Measurements from ENCODE around the gene DNAJB12. TPM values are rescaled to one million over a fixed set of nuclear protein-coding genes. Genes with fewer than 3 reads are reported as not detected.

The DNAJB12 gene
- total and polyA plus RNA-seq, 10 donors = 13.6 to 55.4 (median 40.5) TPM

DNA sequence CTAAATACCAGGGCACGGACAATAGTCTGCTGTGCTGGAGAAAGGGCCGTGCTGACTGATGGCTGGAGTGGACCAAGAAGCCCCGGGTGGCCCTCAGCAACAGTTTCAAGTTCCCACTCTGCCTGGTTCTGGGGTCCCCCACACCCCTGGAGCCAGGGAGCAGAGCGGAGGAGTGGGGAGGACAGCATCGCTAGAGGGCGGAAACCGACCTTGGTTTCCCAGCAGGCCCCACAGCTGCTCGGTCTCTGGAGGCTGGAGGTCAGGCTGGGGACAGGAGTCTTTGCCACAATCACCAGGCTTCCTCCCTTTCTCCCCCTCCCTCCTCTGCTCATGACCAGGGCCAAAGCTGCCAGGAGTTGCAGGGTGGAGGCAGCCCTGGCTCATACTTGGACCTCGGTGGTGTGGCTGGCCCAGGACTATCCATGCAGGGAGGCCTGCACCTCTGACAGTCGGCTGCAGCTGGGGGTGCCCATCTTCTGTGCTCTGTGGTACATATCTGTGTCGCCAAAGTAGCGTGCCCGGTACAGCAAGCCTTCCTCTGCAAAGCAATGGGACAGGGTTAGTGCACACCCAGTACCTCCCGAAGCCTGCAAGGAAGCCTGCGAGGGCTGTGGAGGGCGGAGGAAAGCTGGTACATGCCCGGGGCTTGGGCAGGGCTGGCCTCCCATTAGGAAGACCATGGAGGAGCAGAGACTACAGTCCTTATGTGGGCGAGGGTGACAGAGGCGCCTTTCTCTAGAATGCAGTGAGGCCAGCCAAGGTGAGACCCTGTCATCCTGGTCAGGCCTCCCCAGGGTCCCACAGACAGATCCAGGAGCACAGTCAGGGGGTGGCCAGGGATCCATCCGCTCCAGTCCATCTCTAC lies 19.1 kb downstream of the DNAJB12 start:
- Histone ChIP-seq H3K4me3 (peak overlapping the region in 4 of 8 donors; percentile 2 to 57 (median 12)), H3K4me1 (peaks cover 69 to 82% (median 77%) of the 10 kb centered on the region in 6 donors), H3K27me3 (replicated peaks in 1 of 7) (no peaks in the 10 kb centered on the region), H3K36me3 (peaks cover 0 to 69% (median 27%) of the 10 kb centered on the region in 6 donors), H3K9me3 (no peaks in the 10 kb centered on the region), H3K27ac (peak overlapping the region; percentile 84 to 98 (median 95))
- WGBS, 5 donors = 27 to 37% (median 34%) methylated on average over 19 to 20 of the region's 20 CpGs
- intact Hi-C loops (cut with DNase I; ENCODE audit: low total_unique reads) = loop anchor here (2.0 to 5.0 kb wide), 2 partner anchors 211 to 288 kb away; no protein-coding TSS in a partner anchor
- no peak for TF ChIP-seq POLR2AphosphoS5 (IDR thresholded peaks at IDR 0.05)
- TF ChIP-seq, protein P1, sequence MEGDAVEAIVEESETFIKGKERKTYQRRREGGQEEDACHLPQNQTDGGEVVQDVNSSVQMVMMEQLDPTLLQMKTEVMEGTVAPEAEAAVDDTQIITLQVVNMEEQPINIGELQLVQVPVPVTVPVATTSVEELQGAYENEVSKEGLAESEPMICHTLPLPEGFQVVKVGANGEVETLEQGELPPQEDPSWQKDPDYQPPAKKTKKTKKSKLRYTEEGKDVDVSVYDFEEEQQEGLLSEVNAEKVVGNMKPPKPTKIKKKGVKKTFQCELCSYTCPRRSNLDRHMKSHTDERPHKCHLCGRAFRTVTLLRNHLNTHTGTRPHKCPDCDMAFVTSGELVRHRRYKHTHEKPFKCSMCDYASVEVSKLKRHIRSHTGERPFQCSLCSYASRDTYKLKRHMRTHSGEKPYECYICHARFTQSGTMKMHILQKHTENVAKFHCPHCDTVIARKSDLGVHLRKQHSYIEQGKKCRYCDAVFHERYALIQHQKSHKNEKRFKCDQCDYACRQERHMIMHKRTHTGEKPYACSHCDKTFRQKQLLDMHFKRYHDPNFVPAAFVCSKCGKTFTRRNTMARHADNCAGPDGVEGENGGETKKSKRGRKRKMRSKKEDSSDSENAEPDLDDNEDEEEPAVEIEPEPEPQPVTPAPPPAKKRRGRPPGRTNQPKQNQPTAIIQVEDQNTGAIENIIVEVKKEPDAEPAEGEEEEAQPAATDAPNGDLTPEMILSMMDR (IDR thresholded peaks at IDR 0.05 in 8 of 11, conservative IDR thresholded peaks at IDR 0.05 in 3 of 11) = peak in 4 of 11 experiments; percentile 13 to 58 (median 22)
- peak; percentile 94 for DNase-seq

DNA sequence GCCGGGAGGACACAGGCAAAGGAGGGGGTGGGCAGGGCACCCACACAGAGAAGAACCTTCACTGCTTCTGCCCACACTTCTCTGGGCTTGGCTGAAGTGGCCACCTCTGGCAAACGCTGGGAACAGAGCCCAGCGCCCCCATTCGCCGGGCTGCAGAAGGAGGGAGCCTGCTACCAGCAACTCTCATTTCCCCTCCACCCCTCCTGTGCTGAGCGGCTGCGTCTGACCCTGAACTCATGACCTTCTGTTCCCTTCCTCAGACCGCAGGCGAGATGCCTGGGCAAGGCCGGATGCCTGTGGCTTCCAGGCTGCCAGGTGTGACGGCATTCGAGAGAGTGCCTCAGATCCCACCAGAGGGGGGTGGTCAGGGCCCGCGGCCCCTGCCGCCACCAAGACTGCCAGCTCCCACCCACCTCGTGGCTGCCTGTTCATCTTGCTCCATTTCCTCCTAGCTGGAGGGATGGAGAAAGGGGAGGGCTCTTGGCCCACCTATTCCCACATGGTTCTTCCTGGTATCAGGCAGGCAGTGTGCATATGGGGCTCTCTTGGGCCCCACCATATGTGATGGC lies 19.8 kb downstream of the DNAJB12 start:
- H3K36me3 ChIP-seq = peaks cover 0 to 62% (median 22%) of the 10 kb centered on the region in 6 donors
- peak overlapping the region in 5 of 8 donors; percentile 2 to 57 (median 7) for H3K4me3 ChIP-seq

DNA sequence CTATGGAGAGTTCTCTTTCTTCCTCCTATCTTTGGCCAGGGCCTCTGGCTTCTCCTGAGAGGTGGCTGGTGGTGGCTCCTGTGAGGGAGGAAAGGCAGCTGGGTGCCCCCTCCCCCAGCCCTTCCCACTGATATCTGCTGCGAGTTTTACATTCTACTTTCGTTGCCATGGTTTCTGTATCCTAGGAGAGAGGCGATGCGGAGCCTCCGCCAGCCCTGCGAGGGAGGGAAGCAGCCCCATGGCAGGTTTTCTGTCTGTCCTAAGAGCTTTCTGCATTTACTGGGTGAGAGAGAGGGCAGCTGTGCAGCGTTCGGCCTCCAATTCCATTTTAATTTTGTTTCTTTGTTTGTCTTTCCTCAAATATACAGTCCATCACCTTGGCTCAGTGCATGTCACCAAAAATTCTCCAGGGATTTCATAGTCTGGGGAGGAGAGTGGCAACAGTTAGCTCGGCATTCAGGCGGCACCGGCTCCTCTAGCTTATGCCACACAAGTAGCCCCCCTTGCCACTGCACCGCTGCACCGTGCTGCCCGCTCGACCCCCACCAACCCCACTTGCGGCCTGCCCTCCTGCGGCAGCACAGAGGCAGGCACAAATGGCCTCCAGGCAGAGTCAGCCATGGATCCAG lies 20.4 kb downstream of the DNAJB12 start:
- Histone ChIP-seq H3K9me3 (no peaks in the 10 kb centered on the region), H3K27ac (peak overlapping the region; percentile 84 to 98 (median 95)), H3K36me3 (peaks cover 0 to 56% (median 18%) of the 10 kb centered on the region in 6 donors), H3K4me1 (peaks cover 73 to 85% (median 83%) of the 10 kb centered on the region in 6 donors), H3K4me3 (peak overlapping the region in 2 of 8 donors; percentile 2 to 57), H3K27me3 (replicated peaks in 1 of 7) (no peaks in the 10 kb centered on the region)
- no peak for TF ChIP-seq POLR2A (IDR thresholded peaks at IDR 0.05)
- TF ChIP-seq, protein P1 (IDR thresholded peaks at IDR 0.05 in 8 of 11, conservative IDR thresholded peaks at IDR 0.05 in 3 of 11) = peak in 1 of 11 experiments; percentile 3
- intact Hi-C loops (cut with DNase I; ENCODE audit: low total_unique reads) = no loop called here
- peak; percentile 80 for DNase-seq
- WGBS, 5 donors = 39 to 53% (median 47%) methylated on average over 15 to 17 of the region's 17 CpGs

More for the DNA sequence above, 19.8 kb downstream of the DNAJB12 start:
- TF ChIP-seq POLR2AphosphoS5 (IDR thresholded peaks at IDR 0.05) = peak; percentile 98 to 99 (median 99)
- TF ChIP-seq POLR2A (IDR thresholded peaks at IDR 0.05) = peak in 1 of 3 donors; percentile 17
- TF ChIP-seq, protein P1 (IDR thresholded peaks at IDR 0.05 in 8 of 11, conservative IDR thresholded peaks at IDR 0.05 in 3 of 11) = peak in 10 of 11 experiments; percentile 5 to 56 (median 40)
- WGBS, 5 donors = 2 to 8% (median 5%) methylated on average over 8 to 16 of the region's 16 CpGs
- Histone ChIP-seq H3K27me3 (replicated peaks in 1 of 7) (no peaks in the 10 kb centered on the region), H3K27ac (peak overlapping the region; percentile 84 to 98 (median 95)), H3K4me1 (peaks cover 68 to 82% (median 78%) of the 10 kb centered on the region in 6 donors), H3K9me3 (no peaks in the 10 kb centered on the region)
- intact Hi-C loops (cut with DNase I; ENCODE audit: low total_unique reads) = loop anchor here (5.0 kb wide), 1 partner anchor 288 kb away; no protein-coding TSS in a partner anchor
- peak; percentile 99 for DNase-seq
